Uterus (tissue), 2 donors: ENCODE measurements around the gene CRABP2.

Source experiments
- POLR2A ChIP-seq, 2 donors: fragments of 450-650 bp; IDR thresholded peaks; one replicate each; pipeline ENCODE4 v1.6.1; 2016; ENCODE audit warnings: antibody characterized with exemption in 2 of 2, mild to moderate bottlenecking in 1 of 2, moderate library complexity in 1 of 2
- TF ChIP-seq, protein P1 (sequence below), 4 experiments: fragments of 200-600 bp in 2 of 4; fragments of 450-650 bp in 2 of 4; sonication (generic) in 2 of 4; IDR thresholded peaks; one replicate each; pipeline ENCODE4 v1.5.1; 2016 to 2019; ENCODE audit warnings: antibody characterized with exemption in 4 of 4, mild to moderate bottlenecking in 2 of 4, moderate library complexity in 1 of 4

GRCh38 chr1:156652131-156652991 lies 53.0 kb downstream of the CRABP2 start:
- no peak for TF ChIP-seq POLR2A (IDR thresholded peaks at IDR 0.05)
- TF ChIP-seq, protein P1, sequence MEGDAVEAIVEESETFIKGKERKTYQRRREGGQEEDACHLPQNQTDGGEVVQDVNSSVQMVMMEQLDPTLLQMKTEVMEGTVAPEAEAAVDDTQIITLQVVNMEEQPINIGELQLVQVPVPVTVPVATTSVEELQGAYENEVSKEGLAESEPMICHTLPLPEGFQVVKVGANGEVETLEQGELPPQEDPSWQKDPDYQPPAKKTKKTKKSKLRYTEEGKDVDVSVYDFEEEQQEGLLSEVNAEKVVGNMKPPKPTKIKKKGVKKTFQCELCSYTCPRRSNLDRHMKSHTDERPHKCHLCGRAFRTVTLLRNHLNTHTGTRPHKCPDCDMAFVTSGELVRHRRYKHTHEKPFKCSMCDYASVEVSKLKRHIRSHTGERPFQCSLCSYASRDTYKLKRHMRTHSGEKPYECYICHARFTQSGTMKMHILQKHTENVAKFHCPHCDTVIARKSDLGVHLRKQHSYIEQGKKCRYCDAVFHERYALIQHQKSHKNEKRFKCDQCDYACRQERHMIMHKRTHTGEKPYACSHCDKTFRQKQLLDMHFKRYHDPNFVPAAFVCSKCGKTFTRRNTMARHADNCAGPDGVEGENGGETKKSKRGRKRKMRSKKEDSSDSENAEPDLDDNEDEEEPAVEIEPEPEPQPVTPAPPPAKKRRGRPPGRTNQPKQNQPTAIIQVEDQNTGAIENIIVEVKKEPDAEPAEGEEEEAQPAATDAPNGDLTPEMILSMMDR (IDR thresholded peaks at IDR 0.05), result no peak
